Caco-2 (cell line): Measurements from ENCODE around the gene PPP1R36. TPM values are rescaled to one million over a fixed set of nuclear protein-coding genes. Genes with fewer than 3 reads are reported as not detected.

Experiments used
- BruUV-seq: library from RNA; stranded (reverse); fragments of 400-500 nt; replicated peaks from 2 replicates; lab custom pipeline; 2021; lab: Mats Ljungman, UMichigan
- CTCF ChIA-PET: fragments of 300-600 bp; sonication (Branson Sonifier 250); formaldehyde crosslinking; loops from one replicate; lab custom pipeline; 2022; ENCODE audit warnings: antibody characterized with exemption; lab: Charles Lee
- POLR2A ChIA-PET: fragments of 300-600 bp; sonication (Branson Sonifier 250); formaldehyde crosslinking; loops from one replicate; lab custom pipeline; 2022; ENCODE audit warnings: antibody characterized with exemption; lab: Charles Lee
- DNase-seq, 2 experiments: peaks; one replicate each; pipeline versions ENCODE4 v3.0.0 to v3.0.0-alpha.2; 2020 to 2022
- H3K27me3 ChIP-seq: replicated peaks from 2 replicates; pipeline ENCODE4 v1.6.0; 2011; ENCODE audit warnings: low read length; ENCODE audit not compliant: control insufficient read depth, insufficient read depth
- H3K36me3 ChIP-seq: 2 replicates; pipeline ENCODE4 v1.5.1; 2011; ENCODE audit warnings: low read length; ENCODE audit not compliant: control insufficient read depth, insufficient read depth
- H3K4me1 ChIP-seq: fragments of 250-450 bp; sonication (Bioruptor Pico); 2 replicates; pipeline ENCODE4 v1.5.1; 2020; ENCODE audit warnings: mild to moderate bottlenecking
- H3K4me3 ChIP-seq: 2 replicates; pipeline ENCODE4 v1.5.1; 2011; ENCODE audit warnings: low read depth, mild to moderate bottlenecking, control low read depth, low read length
- H3K9me3 ChIP-seq: fragments of 250-450 bp; sonication (Bioruptor Pico); 2 replicates; pipeline ENCODE4 v1.5.1; 2020; ENCODE audit warnings: mild to moderate bottlenecking, moderate library complexity
- H3K27ac Mint-ChIP-seq: one replicate; pipeline ENCODE4 v1.8.0; 2022; ENCODE audit warnings: mixed read lengths; ENCODE audit not compliant: unreplicated experiment
- H3K27me3 Mint-ChIP-seq: one replicate; pipeline ENCODE4 v1.8.0; 2022; ENCODE audit warnings: mixed read lengths; ENCODE audit not compliant: insufficient read depth, unreplicated experiment
- H3K36me3 Mint-ChIP-seq: one replicate; pipeline ENCODE4 v1.8.0; 2022; ENCODE audit warnings: mild to moderate bottlenecking, mixed read lengths; ENCODE audit not compliant: insufficient read depth, unreplicated experiment
- H3K4me1 Mint-ChIP-seq: one replicate; pipeline ENCODE4 v1.8.0; 2022; ENCODE audit warnings: low read depth, mixed read lengths; ENCODE audit not compliant: unreplicated experiment
- H3K4me3 Mint-ChIP-seq: one replicate; pipeline ENCODE4 v1.8.0; 2022; ENCODE audit warnings: mild to moderate bottlenecking, moderate library complexity, mixed read lengths; ENCODE audit not compliant: unreplicated experiment
- H3K9me3 Mint-ChIP-seq: one replicate; pipeline ENCODE4 v1.8.0; 2022; ENCODE audit warnings: mixed read lengths; ENCODE audit not compliant: unreplicated experiment
- intact Hi-C: fragments of 100-400 bp; cut with micrococcal nuclease; formaldehyde crosslinking; loops from one replicate; pipeline ENCODE4 v1.10.0; 2022; ENCODE audit not compliant: unreplicated experiment
- total RNA-seq: library from RNA; stranded (reverse); gene quantifications from 2 replicates; pipeline ENCODE4 v1.2.3, GENCODE V29; 2022
- TF ChIP-seq, protein P1 (sequence below), 2 experiments: fragments of 200-600 bp in 1 of 2; IDR thresholded peaks; 1 replicate in 1 of 2; 2 replicates in 1 of 2; pipeline versions ENCODE4 v1.5.1 to v1.8.0; 2011 to 2022; ENCODE audit warnings: antibody characterized with exemption in 1 of 2, control low read depth in 1 of 2, inconsistent platforms in 1 of 2, low read depth in 1 of 2, low read length in 1 of 2, mild to moderate bottlenecking in 1 of 2, moderate library complexity in 1 of 2; ENCODE audit not compliant: insufficient read depth in 1 of 2, severe bottlenecking in 1 of 2, unreplicated experiment in 1 of 2

The PPP1R36 gene
- total RNA-seq, 1 experiment from 2014 or later = 2.9 TPM

DNA sequence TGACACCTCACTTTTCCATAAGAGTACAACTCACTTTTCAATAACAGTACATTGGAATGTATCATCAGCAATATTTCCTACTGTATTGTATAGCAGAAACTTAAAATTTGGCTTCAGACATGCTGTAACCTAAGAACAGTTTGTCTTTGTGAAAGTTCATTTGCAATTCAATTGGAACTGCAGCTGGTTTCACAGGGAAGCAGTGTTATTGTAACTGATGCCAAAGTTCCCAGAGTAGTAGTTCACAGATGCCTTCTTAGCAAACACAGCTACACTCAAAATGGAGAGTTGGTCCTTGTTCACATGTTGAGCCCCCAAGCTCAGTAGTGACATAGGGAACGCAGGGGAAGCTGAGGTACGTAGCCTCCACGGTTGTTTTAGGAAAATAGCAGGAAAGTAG is 23.3 kb downstream of the PPP1R36 start:
- H3K27me3 Mint-ChIP-seq = no peaks in the 10 kb centered on the region
- no peaks in the 10 kb centered on the region for H3K36me3 Mint-ChIP-seq
- no peak for DNase-seq
- TF ChIP-seq, protein P1, sequence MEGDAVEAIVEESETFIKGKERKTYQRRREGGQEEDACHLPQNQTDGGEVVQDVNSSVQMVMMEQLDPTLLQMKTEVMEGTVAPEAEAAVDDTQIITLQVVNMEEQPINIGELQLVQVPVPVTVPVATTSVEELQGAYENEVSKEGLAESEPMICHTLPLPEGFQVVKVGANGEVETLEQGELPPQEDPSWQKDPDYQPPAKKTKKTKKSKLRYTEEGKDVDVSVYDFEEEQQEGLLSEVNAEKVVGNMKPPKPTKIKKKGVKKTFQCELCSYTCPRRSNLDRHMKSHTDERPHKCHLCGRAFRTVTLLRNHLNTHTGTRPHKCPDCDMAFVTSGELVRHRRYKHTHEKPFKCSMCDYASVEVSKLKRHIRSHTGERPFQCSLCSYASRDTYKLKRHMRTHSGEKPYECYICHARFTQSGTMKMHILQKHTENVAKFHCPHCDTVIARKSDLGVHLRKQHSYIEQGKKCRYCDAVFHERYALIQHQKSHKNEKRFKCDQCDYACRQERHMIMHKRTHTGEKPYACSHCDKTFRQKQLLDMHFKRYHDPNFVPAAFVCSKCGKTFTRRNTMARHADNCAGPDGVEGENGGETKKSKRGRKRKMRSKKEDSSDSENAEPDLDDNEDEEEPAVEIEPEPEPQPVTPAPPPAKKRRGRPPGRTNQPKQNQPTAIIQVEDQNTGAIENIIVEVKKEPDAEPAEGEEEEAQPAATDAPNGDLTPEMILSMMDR (IDR thresholded peaks at IDR 0.05; ENCODE audit: insufficient read depth in 1 of 2, low read depth in 1 of 2, low read length in 1 of 2, severe bottlenecking in 1 of 2, unreplicated experiment in 1 of 2) = no peak
- H3K9me3 Mint-ChIP-seq = no peaks in the 10 kb centered on the region
- BruUV-seq = no TSS peak
- Histone ChIP-seq H3K27me3 (no peaks in the 10 kb centered on the region), H3K9me3 (no peaks in the 10 kb centered on the region), H3K36me3 (no peaks in the 10 kb centered on the region), H3K4me3 (no peak overlapping the region), H3K4me1 (peaks cover 7% of the 10 kb centered on the region; the same call in 1 of the 2 replicates)
- ChIA-PET CTCF (no interaction called here), POLR2A (no interaction called here)
- H3K27ac Mint-ChIP-seq = no peak overlapping the region
- no peak overlapping the region for H3K4me3 Mint-ChIP-seq
- no peaks in the 10 kb centered on the region for H3K4me1 Mint-ChIP-seq
- intact Hi-C loops = no loop called here

DNA sequence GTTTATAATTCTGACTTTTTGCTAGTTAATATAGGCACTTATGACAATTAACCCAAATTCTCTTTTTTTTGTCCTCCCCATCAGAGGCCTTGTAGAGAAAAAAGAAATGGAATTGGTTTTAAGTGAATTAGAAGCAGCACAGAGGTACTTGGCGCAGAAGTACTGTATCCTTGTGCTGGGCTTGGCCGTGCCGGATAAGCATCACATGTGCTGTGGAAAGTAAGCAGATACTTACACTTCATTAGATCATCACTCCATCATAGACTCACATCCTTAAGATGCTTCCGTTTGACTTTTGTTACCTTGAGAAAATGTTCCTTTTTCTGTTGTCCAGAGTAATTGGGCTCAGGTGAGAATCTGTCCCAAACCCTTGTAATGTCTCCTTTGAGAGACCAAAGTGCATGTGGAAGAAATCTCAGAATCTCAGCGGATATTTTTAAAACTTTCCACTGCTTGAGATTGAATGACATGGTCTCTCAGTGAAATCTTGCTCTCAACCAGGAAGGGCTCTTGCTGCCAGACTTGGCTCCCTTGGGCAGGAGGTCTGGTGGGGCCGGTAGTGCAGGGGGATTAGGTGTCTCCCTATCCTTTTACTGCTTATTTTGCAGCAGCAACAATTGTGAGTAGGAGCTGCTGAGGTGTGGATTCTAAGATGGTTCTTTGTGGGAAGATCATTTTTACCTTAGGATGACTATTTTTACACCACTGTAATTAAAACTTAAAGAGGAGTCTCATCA is 24.8 kb downstream of the PPP1R36 start:
- ChIA-PET CTCF (no interaction called here), POLR2A (interaction anchor here (0.6 kb wide), 1 partner anchor 13 kb away, joined by 3 read pairs; no protein-coding TSS in a partner anchor)
- Histone ChIP-seq H3K27me3 (no peaks in the 10 kb centered on the region), H3K4me1 (no peaks in the 10 kb centered on the region), H3K36me3 (no peaks in the 10 kb centered on the region), H3K9me3 (no peaks in the 10 kb centered on the region), H3K4me3 (no peak overlapping the region)
- BruUV-seq = no TSS peak
- Mint-ChIP-seq H3K4me3 (no peak overlapping the region), H3K9me3 (no peaks in the 10 kb centered on the region), H3K27ac (no peak overlapping the region), H3K36me3 (no peaks in the 10 kb centered on the region), H3K4me1 (no peaks in the 10 kb centered on the region), H3K27me3 (no peaks in the 10 kb centered on the region)
- TF ChIP-seq, protein P1 (IDR thresholded peaks at IDR 0.05; ENCODE audit: insufficient read depth in 1 of 2, low read depth in 1 of 2, low read length in 1 of 2, severe bottlenecking in 1 of 2, unreplicated experiment in 1 of 2) = no peak
- no peak for DNase-seq
- intact Hi-C loops = no loop called here

DNA sequence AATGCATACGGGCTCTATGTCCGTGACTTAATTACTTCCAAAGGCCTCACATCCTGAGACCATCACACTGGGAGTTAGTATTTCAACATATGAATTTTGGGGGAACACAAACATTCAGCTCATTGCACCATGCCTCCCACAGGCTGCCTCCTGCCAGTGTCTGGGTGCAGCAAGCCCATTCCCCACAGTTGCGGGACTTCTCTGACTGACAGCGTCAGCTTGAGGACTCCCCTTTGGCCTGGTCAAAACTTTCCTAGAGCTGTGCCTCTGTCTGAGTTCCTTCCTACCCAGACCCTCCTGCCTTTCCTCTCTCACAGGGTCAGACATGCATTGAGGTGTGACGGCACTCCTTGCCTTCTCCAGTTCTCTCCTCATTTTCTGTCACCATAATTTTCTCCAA is 27.4 kb downstream of the PPP1R36 start:
- H3K27me3 Mint-ChIP-seq = no peaks in the 10 kb centered on the region
- POLR2A ChIA-PET = no interaction called here
- TF ChIP-seq, protein P1 (IDR thresholded peaks at IDR 0.05; ENCODE audit: insufficient read depth in 1 of 2, low read depth in 1 of 2, low read length in 1 of 2, severe bottlenecking in 1 of 2, unreplicated experiment in 1 of 2) = no peak
- Histone ChIP-seq H3K9me3 (no peaks in the 10 kb centered on the region), H3K27me3 (no peaks in the 10 kb centered on the region), H3K36me3 (no peaks in the 10 kb centered on the region), H3K4me1 (peaks cover 18% of the 10 kb centered on the region), H3K4me3 (no peak overlapping the region)
- H3K4me1 Mint-ChIP-seq = peaks cover 15% of the 10 kb centered on the region
- H3K9me3 Mint-ChIP-seq = no peaks in the 10 kb centered on the region
- no peaks in the 10 kb centered on the region for H3K36me3 Mint-ChIP-seq
- CTCF ChIA-PET = interaction anchor here (0.8 kb wide), 1 partner anchor 188 kb away, joined by 4 read pairs; no protein-coding TSS in a partner anchor
- BruUV-seq = no TSS peak
- no peak for DNase-seq
- intact Hi-C loops = no loop called here
- H3K27ac Mint-ChIP-seq = no peak overlapping the region
- H3K4me3 Mint-ChIP-seq = no peak overlapping the region
